BE2C (cell line): ENCODE measurements around the gene ANKK1. TPM values are rescaled to one million over a fixed set of nuclear protein-coding genes. Genes with fewer than 3 reads are reported as not detected.

Experiments
- DNase-seq: peaks from one replicate; pipeline ENCODE4 v3.0.0-alpha.2; 2020
- H3K27me3 ChIP-seq: fragments of 250-450 bp; sonication (Bioruptor Pico); 2 replicates; pipeline ENCODE4 v1.5.1; 2020; ENCODE audit warnings: mild to moderate bottlenecking
- H3K36me3 ChIP-seq: fragments of 250-450 bp; sonication (Bioruptor Pico); 2 replicates; pipeline ENCODE4 v1.5.1; 2020; ENCODE audit warnings: mild to moderate bottlenecking
- H3K4me1 ChIP-seq: fragments of 250-450 bp; sonication (Bioruptor Pico); 2 replicates; pipeline ENCODE4 v1.5.1; 2020
- H3K4me3 ChIP-seq: 2 replicates; pipeline ENCODE4 v1.5.1; 2011; ENCODE audit warnings: low read depth, low read length
- H3K9me3 ChIP-seq: fragments of 250-450 bp; sonication (Bioruptor Pico); 2 replicates; pipeline ENCODE4 v1.5.1; 2020
- CTCF ChIP-seq: IDR thresholded peaks from 2 replicates; pipeline ENCODE4 v1.5.1; 2012; ENCODE audit warnings: mild to moderate bottlenecking, low read depth, low read length
- polyA plus RNA-seq: library from polyadenylated mRNA; unstranded; fragments of >200 nt; gene quantifications from one replicate; pipeline ENCODE4 v1.2.1, GENCODE V29; 2012; ENCODE audit warnings: low read depth, missing spikeins; ENCODE audit not compliant: insufficient read length, insufficient read depth

Gene ANKK1
- polyA plus RNA-seq = not detected

- no peaks in the 10 kb centered on the region for H3K27me3 ChIP-seq
- H3K36me3 ChIP-seq = no peaks in the 10 kb centered on the region
- TF ChIP-seq CTCF = no peak
- no peak for DNase-seq
- H3K9me3 ChIP-seq = no peaks in the 10 kb centered on the region; the same call in 1 of the 2 replicates
- H3K4me3 ChIP-seq = no peak within 1 kb of the TSS
- H3K4me1 ChIP-seq = no peaks in the 10 kb centered on the region
These were observed at the start of gene ANKK1 for GRCh38 chr11:113387605-113388211. Gene ANKK1 (plus strand): TSS chr11:113387779. CDS start chr11:113387885, 106 bp downstream.

GRCh38 chr11:113338730-113339129 lies 48.8 kb upstream of the ANKK1 start:
- no peak for TF ChIP-seq CTCF
- Histone ChIP-seq H3K36me3 (peaks cover 3% of the 10 kb centered on the region; the same call in 1 of the 2 replicates), H3K27me3 (no peaks in the 10 kb centered on the region), H3K4me1 (peaks cover 11% of the 10 kb centered on the region; the same call in 1 of the 2 replicates), H3K4me3 (no peak overlapping the region), H3K9me3 (no peaks in the 10 kb centered on the region)
- DNase-seq = peak; percentile 28

GRCh38 chr11:113339929-113340589 lies 47.5 kb upstream of the ANKK1 start:
- no peak for DNase-seq
- Histone ChIP-seq H3K4me1 (peaks cover 11% of the 10 kb centered on the region; the same call in 1 of the 2 replicates), H3K9me3 (no peaks in the 10 kb centered on the region), H3K27me3 (no peaks in the 10 kb centered on the region), H3K4me3 (no peak overlapping the region), H3K36me3 (peaks cover 3% of the 10 kb centered on the region; the same call in 1 of the 2 replicates)
- no peak for TF ChIP-seq CTCF

- DNase-seq = peak; percentile 88
- Histone ChIP-seq H3K36me3 (peaks cover 3% of the 10 kb centered on the region; the same call in 1 of the 2 replicates), H3K4me3 (peak overlapping the region; percentile 34), H3K27me3 (no peaks in the 10 kb centered on the region), H3K9me3 (no peaks in the 10 kb centered on the region), H3K4me1 (peaks cover 11% of the 10 kb centered on the region; the same call in 1 of the 2 replicates)
- TF ChIP-seq CTCF = no peak
These were observed 46.0 kb upstream of the ANKK1 start for GRCh38 chr11:113341388-113342165.

GRCh38 chr11:113345978-113346377 lies 41.6 kb upstream of the ANKK1 start:
- TF ChIP-seq CTCF = no peak
- H3K36me3 ChIP-seq = no peaks in the 10 kb centered on the region
- H3K4me3 ChIP-seq = no peak overlapping the region
- no peaks in the 10 kb centered on the region for H3K27me3 ChIP-seq
- peaks cover 16% of the 10 kb centered on the region for H3K4me1 ChIP-seq
- no peak for DNase-seq
- H3K9me3 ChIP-seq = no peaks in the 10 kb centered on the region; the same call in 1 of the 2 replicates
